Upper lobe of right lung (tissue), 1 donor: Measurements from ENCODE around the gene SLC48A1. TPM values are rescaled to one million over a fixed set of nuclear protein-coding genes. Genes with fewer than 3 reads are reported as not detected.

Source experiments
- ATAC-seq: fragments of 200-7000 bp; cut with Tn5 transposase; one replicate; pipeline ENCODE4 v1.9.1; 2020; ENCODE audit warnings: mild to moderate bottlenecking, moderate library complexity
- DNase-seq: peaks from one replicate; pipeline ENCODE4 v3.0.0-alpha.2; 2020
- H3K27ac ChIP-seq: fragments of 200-600 bp; one replicate; pipeline ENCODE4 v1.8.0; 2022
- H3K27me3 ChIP-seq: fragments of 200-600 bp; one replicate; pipeline ENCODE4 v1.8.0; 2022; ENCODE audit warnings: mild to moderate bottlenecking
- H3K36me3 ChIP-seq: fragments of 200-600 bp; one replicate; pipeline ENCODE4 v1.8.0; 2022
- H3K4me1 ChIP-seq: fragments of 200-600 bp; one replicate; pipeline ENCODE4 v1.8.0; 2022
- H3K4me3 ChIP-seq: fragments of 200-600 bp; one replicate; pipeline ENCODE4 v1.8.0; 2022; ENCODE audit warnings: mild to moderate bottlenecking
- H3K9me3 ChIP-seq: fragments of 200-600 bp; one replicate; pipeline ENCODE4 v1.8.0; 2022
- CTCF ChIP-seq: fragments of 200-600 bp; IDR thresholded peaks from one replicate; pipeline ENCODE4 v1.8.0; 2022; ENCODE audit warnings: antibody characterized with exemption
- intact Hi-C: fragments of 100-400 bp; cut with DNase I; formaldehyde crosslinking; loops from one replicate; pipeline ENCODE4 v1.11.0; 2022
- total RNA-seq: library from RNA; stranded (reverse); fragmentation: NEBNext Ultra II Directional; extraction: Animal tissue kit (Norgen Biotek cat#: 25700); gene quantifications from one replicate; pipeline ENCODE4 v1.2.1, GENCODE V29; 2021
- donor health status: DM: no; HTN: yes; CAD: no; lungs with severe emphysema.

Gene SLC48A1
- total RNA-seq, 1 donor from 2014 or later: 40.9 TPM

DNA sequence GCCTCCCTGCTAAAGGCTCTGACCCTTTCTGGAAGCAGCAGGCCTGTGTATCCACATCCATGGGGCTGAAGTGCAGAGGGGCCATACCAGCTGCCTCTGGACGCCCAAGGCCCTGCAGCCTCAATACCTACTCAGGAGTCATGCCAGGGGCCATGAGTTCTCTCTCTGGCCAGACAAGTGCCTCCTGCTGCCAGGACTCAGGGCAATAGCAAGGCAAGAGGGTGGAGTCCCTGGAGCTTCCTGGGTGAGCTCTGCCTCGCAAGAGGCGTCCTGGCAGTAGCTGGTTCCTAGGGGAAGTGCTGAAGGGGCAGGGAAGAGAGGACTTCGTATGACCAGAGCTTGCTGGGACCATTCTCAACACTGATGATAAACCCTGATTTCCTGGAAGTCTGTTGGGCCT lies 36.8 kb upstream of the SLC48A1 start:
- H3K27ac ChIP-seq: peak overlapping the region; percentile 78
- no peaks in the 10 kb centered on the region for H3K27me3 ChIP-seq
- intact Hi-C loops: no loop called here
- H3K36me3 ChIP-seq: no peaks in the 10 kb centered on the region
- TF ChIP-seq CTCF: no peak
- DNase-seq (no peak), ATAC-seq (no peak)
- H3K4me1 ChIP-seq: peaks cover 51% of the 10 kb centered on the region
- no peak overlapping the region for H3K4me3 ChIP-seq
- no peaks in the 10 kb centered on the region for H3K9me3 ChIP-seq

GRCh38 chr12:47736877-47737676 lies 36.0 kb upstream of the SLC48A1 start:
- Histone ChIP-seq H3K36me3 (no peaks in the 10 kb centered on the region), H3K27ac (peak overlapping the region; percentile 78), H3K4me3 (no peak overlapping the region), H3K9me3 (no peaks in the 10 kb centered on the region), H3K4me1 (peaks cover 59% of the 10 kb centered on the region), H3K27me3 (no peaks in the 10 kb centered on the region)
- DNase-seq (peak; percentile 93), ATAC-seq (peak; percentile 86)
- TF ChIP-seq CTCF: no peak
- intact Hi-C loops: no loop called here

- intact Hi-C loops: no loop called here
- no peaks in the 10 kb centered on the region for H3K9me3 ChIP-seq
- H3K4me1 ChIP-seq: peaks cover 61% of the 10 kb centered on the region
- H3K27ac ChIP-seq: peak overlapping the region; percentile 44
- H3K36me3 ChIP-seq: no peaks in the 10 kb centered on the region
- H3K4me3 ChIP-seq: no peak overlapping the region
- ATAC-seq (no peak), DNase-seq (no peak)
- no peaks in the 10 kb centered on the region for H3K27me3 ChIP-seq
- no peak for TF ChIP-seq CTCF
These were observed 35.0 kb upstream of the SLC48A1 start for GRCh38 chr12:47737936-47738594.

GRCh38 chr12:47739297-47739696 lies 33.7 kb upstream of the SLC48A1 start:
- Histone ChIP-seq H3K9me3 (no peaks in the 10 kb centered on the region), H3K36me3 (no peaks in the 10 kb centered on the region), H3K4me3 (no peak overlapping the region), H3K27me3 (no peaks in the 10 kb centered on the region), H3K4me1 (peaks cover 61% of the 10 kb centered on the region), H3K27ac (no peak overlapping the region)
- intact Hi-C loops: no loop called here
- TF ChIP-seq CTCF: no peak
- no peak for DNase-seq
- no peak for ATAC-seq

DNA sequence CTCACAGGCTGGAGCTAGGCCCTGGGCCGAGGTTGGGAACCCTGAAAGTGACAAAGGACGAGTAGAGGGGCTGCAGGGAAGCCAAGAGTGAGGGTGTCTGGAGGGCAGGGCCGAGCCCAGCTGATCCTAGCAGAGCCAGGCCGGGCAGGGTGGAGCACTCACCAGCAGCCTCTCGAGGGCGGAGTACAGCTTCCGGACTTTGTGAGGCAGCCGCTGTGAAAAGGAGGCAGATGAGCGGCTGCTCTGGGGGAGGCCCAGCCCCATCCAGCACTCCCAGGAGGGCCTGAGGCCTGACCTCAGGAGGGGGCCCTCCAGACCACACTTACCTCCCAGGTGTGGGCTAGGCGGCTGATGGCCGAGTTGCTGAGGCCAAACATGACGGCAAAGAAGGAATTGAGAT lies 33.1 kb upstream of the SLC48A1 start:
- ATAC-seq (no peak), DNase-seq (no peak)
- peaks cover 60% of the 10 kb centered on the region for H3K4me1 ChIP-seq
- H3K27me3 ChIP-seq: no peaks in the 10 kb centered on the region
- no peaks in the 10 kb centered on the region for H3K36me3 ChIP-seq
- TF ChIP-seq CTCF: no peak
- peak overlapping the region; percentile 25 for H3K27ac ChIP-seq
- H3K4me3 ChIP-seq: no peak overlapping the region
- intact Hi-C loops: no loop called here
- no peaks in the 10 kb centered on the region for H3K9me3 ChIP-seq
